PC-3 (cell line): ENCODE results near the gene GPX6. TPM values are rescaled to one million over a fixed set of nuclear protein-coding genes. Genes with fewer than 3 reads are reported as not detected.

Experiments
- ATAC-seq: fragments of 200-7000 bp; cut with Tn5 transposase; 2 replicates; pipeline ENCODE4 v1.9.1; 2020; ENCODE audit warnings: mild to moderate bottlenecking, moderate library complexity
- BruUV-seq: library from RNA; stranded (reverse); fragments of 400-500 nt; replicated peaks from 2 replicates; lab custom pipeline; 2021; lab: Mats Ljungman, UMichigan
- CTCF ChIA-PET: fragments of 300-600 bp; sonication (Branson Sonifier 250); formaldehyde crosslinking; loops from one replicate; lab custom pipeline; 2022; ENCODE audit warnings: antibody characterized with exemption; lab: Charles Lee
- POLR2A ChIA-PET: fragments of 300-600 bp; sonication (Branson Sonifier 250); formaldehyde crosslinking; loops from one replicate; lab custom pipeline; 2022; ENCODE audit warnings: antibody characterized with exemption; ENCODE audit not compliant: unreplicated experiment; lab: Charles Lee
- DNase-seq: peaks from one replicate; pipeline ENCODE4 v3.0.0-alpha.2; 2015
- H2AFZ ChIP-seq: fragments of 300-600 bp; sonication (generic); 2 replicates; pipeline ENCODE4 v1.6.0; 2016; ENCODE audit warnings: antibody characterized with exemption, low read length
- H3F3A ChIP-seq: fragments of 300-600 bp; sonication (generic); one replicate; pipeline ENCODE4 v1.6.0; 2017; ENCODE audit warnings: antibody characterized with exemption, low read length, control low read depth, mild to moderate bottlenecking; ENCODE audit not compliant: unreplicated experiment
- H3K27ac ChIP-seq: fragments of 300-600 bp; sonication (generic); 2 replicates; pipeline ENCODE4 v1.5.1; 2016; ENCODE audit warnings: mild to moderate bottlenecking, low read length
- H3K27me3 ChIP-seq: fragments of 300-600 bp; sonication (generic); 2 replicates; pipeline ENCODE4 v1.6.1; 2016; ENCODE audit warnings: low read length, mixed read lengths
- H3K36me3 ChIP-seq: fragments of 300-600 bp; sonication (generic); 2 replicates; pipeline ENCODE4 v1.6.1; 2016; ENCODE audit warnings: low read depth, mixed run types, low read length, mixed read lengths
- H3K4me1 ChIP-seq: fragments of 300-600 bp; sonication (generic); 2 replicates; pipeline ENCODE4 v1.5.1; 2016; ENCODE audit warnings: low read length; ENCODE audit not compliant: insufficient read depth
- H3K4me2 ChIP-seq: fragments of 300-600 bp; sonication (generic); 2 replicates; pipeline ENCODE4 v1.6.0; 2016; ENCODE audit warnings: low read length
- H3K4me3 ChIP-seq: fragments of 300-600 bp; sonication (generic); 2 replicates; pipeline ENCODE4 v1.5.1; 2016; ENCODE audit warnings: mild to moderate bottlenecking, low read length, mixed read lengths
- H3K79me2 ChIP-seq: fragments of 300-600 bp; sonication (generic); 2 replicates; pipeline ENCODE4 v1.6.1; 2017; ENCODE audit warnings: low read length, mixed read lengths
- H3K9ac ChIP-seq: fragments of 300-600 bp; sonication (generic); 2 replicates; pipeline ENCODE4 v1.6.0; 2016; ENCODE audit warnings: mild to moderate bottlenecking, low read length
- H3K9me2 ChIP-seq: fragments of 300-600 bp; sonication (generic); replicated peaks from 2 replicates; pipeline ENCODE4 v1.6.1; 2016; ENCODE audit warnings: mixed run types, low read length, mixed read lengths
- H3K9me3 ChIP-seq: fragments of 300-600 bp; sonication (generic); 2 replicates; pipeline ENCODE4 v1.6.1; 2016; ENCODE audit warnings: low read length, mixed read lengths
- H4K20me1 ChIP-seq: fragments of 300-600 bp; sonication (generic); 2 replicates; pipeline ENCODE4 v1.6.1; 2016; ENCODE audit warnings: low read length, mixed read lengths
- EZH2 ChIP-seq: fragments of 300-600 bp; sonication (generic); IDR thresholded peaks from one replicate; pipeline ENCODE4 v1.6.1; 2017; ENCODE audit warnings: antibody characterized with exemption, mild to moderate bottlenecking, low read length; ENCODE audit not compliant: unreplicated experiment
- EZH2phosphoT487 ChIP-seq: fragments of 300-600 bp; sonication (generic); IDR thresholded peaks from 2 replicates; pipeline ENCODE4 v1.6.1; 2018; ENCODE audit warnings: mild to moderate bottlenecking, antibody characterized with exemption, low read length, borderline replicate concordance
- intact Hi-C: fragments of 100-400 bp; cut with micrococcal nuclease; formaldehyde crosslinking; loops from 2 replicates; pipeline ENCODE4 v1.9.0; 2023
- total RNA-seq: library from RNA; depleted of rRNA; stranded (reverse); fragments of >200 nt; gene quantifications from 2 replicates; pipeline ENCODE4 v1.2.3, GENCODE V29; 2014
- TF ChIP-seq, protein P1 (sequence below): fragments of 300-600 bp; sonication (generic); conservative IDR thresholded peaks from 2 replicates; pipeline ENCODE4 v1.5.1; 2017; ENCODE audit warnings: antibody characterized with exemption, low read depth, mild to moderate bottlenecking, low read length

Gene GPX6
- total RNA-seq, 1 experiment from 2014 or later, result not detected

DNA sequence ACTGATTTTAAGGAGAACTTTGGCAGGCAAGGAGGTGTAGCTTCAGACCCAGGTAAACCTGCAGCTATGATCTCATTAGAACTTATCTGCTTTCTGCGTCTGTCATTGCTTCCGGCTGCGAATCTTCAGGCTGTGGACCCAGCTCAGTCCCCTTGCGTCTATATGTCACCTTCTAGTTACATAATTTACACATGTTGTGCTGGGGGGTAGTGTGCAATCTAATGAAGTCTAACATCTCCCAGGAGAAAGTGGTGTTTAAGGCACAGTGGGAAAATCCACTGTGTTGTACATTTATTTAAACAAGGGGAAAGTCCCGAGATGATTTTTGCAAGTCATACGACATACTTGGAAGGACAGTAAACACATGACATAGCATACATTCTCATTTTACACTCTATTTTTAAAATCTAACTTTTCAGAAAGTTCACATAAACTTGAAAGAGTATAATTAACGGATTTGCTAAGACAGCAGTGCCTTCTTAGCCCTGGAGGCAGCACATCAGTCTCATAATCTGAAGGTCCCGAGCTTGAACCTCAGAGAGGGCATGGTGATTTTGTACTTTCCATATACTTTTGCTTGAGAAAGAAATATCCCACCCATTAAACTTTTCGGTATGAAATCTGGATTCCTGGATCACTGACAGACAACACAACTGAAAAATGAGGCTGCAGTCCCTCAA, 35.2 kb downstream of the GPX6 start:
- POLR2A ChIA-PET, result no interaction called here
- H3K4me2 ChIP-seq, result no peak overlapping the region
- no peak overlapping the region for H3K27ac ChIP-seq
- no peaks in the 10 kb centered on the region for H3F3A ChIP-seq
- H3K27me3 ChIP-seq, result peaks cover 65% of the 10 kb centered on the region
- no peaks in the 10 kb centered on the region for H4K20me1 ChIP-seq
- intact Hi-C loops, result no loop called here
- CTCF ChIA-PET, result no interaction called here
- no peaks in the 10 kb centered on the region for H3K79me2 ChIP-seq
- no peak overlapping the region for H2AFZ ChIP-seq
- no peak for DNase-seq
- BruUV-seq, result no TSS peak
- H3K4me1 ChIP-seq, result no peaks in the 10 kb centered on the region
- no peak overlapping the region for H3K4me3 ChIP-seq
- H3K9me3 ChIP-seq, result no peaks in the 10 kb centered on the region
- TF ChIP-seq EZH2 (no peak), EZH2phosphoT487 (no peak)
- TF ChIP-seq, protein P1, sequence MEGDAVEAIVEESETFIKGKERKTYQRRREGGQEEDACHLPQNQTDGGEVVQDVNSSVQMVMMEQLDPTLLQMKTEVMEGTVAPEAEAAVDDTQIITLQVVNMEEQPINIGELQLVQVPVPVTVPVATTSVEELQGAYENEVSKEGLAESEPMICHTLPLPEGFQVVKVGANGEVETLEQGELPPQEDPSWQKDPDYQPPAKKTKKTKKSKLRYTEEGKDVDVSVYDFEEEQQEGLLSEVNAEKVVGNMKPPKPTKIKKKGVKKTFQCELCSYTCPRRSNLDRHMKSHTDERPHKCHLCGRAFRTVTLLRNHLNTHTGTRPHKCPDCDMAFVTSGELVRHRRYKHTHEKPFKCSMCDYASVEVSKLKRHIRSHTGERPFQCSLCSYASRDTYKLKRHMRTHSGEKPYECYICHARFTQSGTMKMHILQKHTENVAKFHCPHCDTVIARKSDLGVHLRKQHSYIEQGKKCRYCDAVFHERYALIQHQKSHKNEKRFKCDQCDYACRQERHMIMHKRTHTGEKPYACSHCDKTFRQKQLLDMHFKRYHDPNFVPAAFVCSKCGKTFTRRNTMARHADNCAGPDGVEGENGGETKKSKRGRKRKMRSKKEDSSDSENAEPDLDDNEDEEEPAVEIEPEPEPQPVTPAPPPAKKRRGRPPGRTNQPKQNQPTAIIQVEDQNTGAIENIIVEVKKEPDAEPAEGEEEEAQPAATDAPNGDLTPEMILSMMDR, result no peak
- ATAC-seq, result no peak
- H3K9me2 ChIP-seq, result no peaks in the 10 kb centered on the region
- no peak overlapping the region for H3K9ac ChIP-seq
- no peaks in the 10 kb centered on the region for H3K36me3 ChIP-seq

DNA sequence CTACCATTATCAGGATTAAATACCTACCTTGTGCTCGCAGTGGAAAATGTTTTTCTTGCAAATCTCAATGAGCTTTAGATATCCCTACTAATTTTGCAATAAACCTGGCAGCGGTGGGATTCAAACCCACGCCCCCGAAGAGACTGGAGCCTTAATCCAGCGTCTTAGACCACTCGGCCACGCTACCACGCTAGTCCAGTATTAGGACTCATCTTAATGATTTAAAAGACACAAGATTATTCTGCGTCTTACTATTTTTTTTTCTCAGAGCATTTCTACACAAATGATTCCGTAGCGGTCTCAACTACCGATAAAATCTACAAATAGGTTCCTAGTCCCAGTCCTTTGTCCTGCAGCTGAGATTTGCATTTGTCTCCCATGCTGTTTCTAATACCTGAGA, 37.1 kb downstream of the GPX6 start:
- no peak overlapping the region for H3K4me3 ChIP-seq
- no peak for ATAC-seq
- no peaks in the 10 kb centered on the region for H3K9me3 ChIP-seq
- H2AFZ ChIP-seq, result no peak overlapping the region
- no peaks in the 10 kb centered on the region for H3K9me2 ChIP-seq
- 0 out of 2 replicates have a peak, but pooled peaks cover 6% of the 10 kb centered on the region for H3K4me1 ChIP-seq
- POLR2A ChIA-PET, result no interaction called here
- H3K9ac ChIP-seq, result no peak overlapping the region
- H3K36me3 ChIP-seq, result no peaks in the 10 kb centered on the region
- no peak for DNase-seq
- TF ChIP-seq EZH2phosphoT487 (no peak), EZH2 (no peak)
- TF ChIP-seq, protein P1, result no peak
- CTCF ChIA-PET, result no interaction called here
- BruUV-seq, result no TSS peak
- no peaks in the 10 kb centered on the region for H4K20me1 ChIP-seq
- H3F3A ChIP-seq, result no peaks in the 10 kb centered on the region
- H3K27me3 ChIP-seq, result peaks cover 65% of the 10 kb centered on the region
- H3K27ac ChIP-seq, result no peak overlapping the region
- no peak overlapping the region for H3K4me2 ChIP-seq
- intact Hi-C loops, result no loop called here
- no peaks in the 10 kb centered on the region for H3K79me2 ChIP-seq
